ENCODE measurements around the gene UBE2J2.
"Not testable (repeated sequence)": the region's sequence is repeated elsewhere in the genome, so short reads cannot be mapped to it uniquely, and the experiment has no call there.

UBE2J2 gene

GRCh38 chr1:1255078-1255477, 18.6 kb downstream of the UBE2J2 start:
- DNase-seq, result no peak

- DNase-seq, result no peak
These were observed 19.0 kb downstream of the UBE2J2 start for GRCh38 chr1:1254667-1254998.

GRCh38 chr1:1253972-1254666, 19.5 kb downstream of the UBE2J2 start:
- no peak for DNase-seq

GRCh38 chr1:1253314-1253713, 20.3 kb downstream of the UBE2J2 start:
- no peak for DNase-seq

- no peak for DNase-seq
These were observed 22.8 kb downstream of the UBE2J2 start for GRCh38 chr1:1250786-1251284.

- DNase-seq, result not testable (repeated sequence)
These were observed 25.4 kb downstream of the UBE2J2 start for GRCh38 chr1:1248009-1248913.

GRCh38 chr1:1247341-1247913, 26.2 kb downstream of the UBE2J2 start:
- DNase-seq, result no peak

- DNase-seq, result no peak
These were observed 26.9 kb downstream of the UBE2J2 start, which contains the start of gene C1QTNF12 for GRCh38 chr1:1246577-1247340. Gene C1QTNF12, minus strand, starts transcription at chr1:1246722. Its CDS starts 32 bp downstream, at chr1:1246690.

- DNase-seq, result no peak
These were observed 27.7 kb downstream of the UBE2J2 start for GRCh38 chr1:1245817-1246576.

GRCh38 chr1:1245178-1245816, 28.4 kb downstream of the UBE2J2 start:
- DNase-seq, result no peak

- no peak for DNase-seq
These were observed 29.4 kb downstream of the UBE2J2 start for GRCh38 chr1:1244192-1244811.

GRCh38 chr1:1243807-1244191, 29.9 kb downstream of the UBE2J2 start:
- DNase-seq, result no peak

GRCh38 chr1:1243266-1243660, 30.4 kb downstream of the UBE2J2 start:
- DNase-seq, result no peak

- no peak for DNase-seq
These were observed 31.0 kb downstream of the UBE2J2 start for GRCh38 chr1:1242461-1243265.

GRCh38 chr1:1241588-1242219, 31.9 kb downstream of the UBE2J2 start:
- no peak for DNase-seq

- DNase-seq, result no peak
These were observed 32.6 kb downstream of the UBE2J2 start for GRCh38 chr1:1240822-1241587.

GRCh38 chr1:1240348-1240732, 33.3 kb downstream of the UBE2J2 start:
- DNase-seq, result no peak

GRCh38 chr1:1239614-1240347, 33.9 kb downstream of the UBE2J2 start:
- no peak for DNase-seq

Data from inflammatory macrophage treated with lipopolysaccharide for 1 hour (primary cell).